Esophagus muscularis mucosa (tissue), 4 donors: ENCODE results near the gene SBK3. TPM values are rescaled to one million over a fixed set of nuclear protein-coding genes. Genes with fewer than 3 reads are reported as not detected.

Experiments used
- DNase-seq: peaks from one replicate; pipeline ENCODE4 v3.0.0-alpha.2; 2017; ENCODE audit errors: extremely low spot score
- H3K27ac ChIP-seq, 4 donors: fragments of 200-600 bp; sonication (generic); replicated peaks in 1 of 4; 1 replicate in 3 of 4; 2 replicates in 1 of 4; pipeline ENCODE4 v1.5.1; 2016 to 2019; ENCODE audit warnings: mild to moderate bottlenecking in 1 of 4
- H3K27me3 ChIP-seq, 4 donors: fragments of 200-600 bp; sonication (generic); one replicate each; pipeline versions ENCODE4 v1.5.1 to v1.6.0; 2016 to 2019
- H3K36me3 ChIP-seq, 4 donors: fragments of 200-600 bp; sonication (generic); one replicate each; pipeline ENCODE4 v1.5.1; 2016 to 2019
- H3K4me1 ChIP-seq, 4 donors: fragments of 200-600 bp; sonication (generic); one replicate each; pipeline ENCODE4 v1.5.1; 2016 to 2019
- H3K4me3 ChIP-seq, 4 donors: fragments of 200-600 bp; sonication (generic); 1 replicate in 2 of 4; 2 replicates in 2 of 4; pipeline ENCODE4 v1.5.1; 2016 to 2019; ENCODE audit warnings: mild to moderate bottlenecking in 4 of 4, moderate library complexity in 1 of 4
- H3K9me3 ChIP-seq, 4 donors: fragments of 200-600 bp; sonication (generic); 1 replicate in 3 of 4; 2 replicates in 1 of 4; pipeline ENCODE4 v1.5.1; 2016 to 2019
- EP300 ChIP-seq: sonication (generic); formaldehyde crosslinking; IDR thresholded peaks from one replicate; pipeline ENCODE4 v1.6.1; 2017; ENCODE audit warnings: antibody characterized with exemption
- POLR2A ChIP-seq: fragments of 450-650 bp; IDR thresholded peaks from one replicate; pipeline ENCODE4 v1.6.1; 2017; ENCODE audit warnings: antibody characterized with exemption, moderate library complexity, mild to moderate bottlenecking, low read depth
- POLR2AphosphoS5 ChIP-seq, 2 donors: sonication (generic); formaldehyde crosslinking; IDR thresholded peaks; one replicate each; pipeline ENCODE4 v1.6.1; 2017; ENCODE audit warnings: antibody characterized with exemption in 2 of 2
- WGBS: methylation state at CpG from one replicate; pipeline ENCODE4 v1.1.5; 2018; 5-methylcytosine and 5-hydroxymethylcytosine counted together
- intact Hi-C: fragments of 100-400 bp; cut with DNase I; formaldehyde crosslinking; loops from one replicate; pipeline ENCODE4 v1.15.1; 2023
- total RNA-seq, 4 donors: library from RNA; depleted of rRNA; stranded (reverse); fragments of >200 nt; gene quantifications; one replicate each; pipeline versions ENCODE4 v1.1.0 to v1.2.1, GENCODE V29; 2016
- TF ChIP-seq, protein P1 (sequence below), 3 experiments: fragments of 200-600 bp in 2 of 3; fragments of 450-650 bp in 1 of 3; sonication (generic) in 2 of 3; IDR thresholded peaks; one replicate each; pipeline ENCODE4 v1.5.1; 2017 to 2019; ENCODE audit warnings: antibody characterized with exemption in 3 of 3, mild to moderate bottlenecking in 2 of 3, moderate library complexity in 1 of 3

SBK3 gene
- total RNA-seq, 4 donors from 2014 or later: 0.83 to 1.5 (median 1.5) TPM; not detected in 1

DNA sequence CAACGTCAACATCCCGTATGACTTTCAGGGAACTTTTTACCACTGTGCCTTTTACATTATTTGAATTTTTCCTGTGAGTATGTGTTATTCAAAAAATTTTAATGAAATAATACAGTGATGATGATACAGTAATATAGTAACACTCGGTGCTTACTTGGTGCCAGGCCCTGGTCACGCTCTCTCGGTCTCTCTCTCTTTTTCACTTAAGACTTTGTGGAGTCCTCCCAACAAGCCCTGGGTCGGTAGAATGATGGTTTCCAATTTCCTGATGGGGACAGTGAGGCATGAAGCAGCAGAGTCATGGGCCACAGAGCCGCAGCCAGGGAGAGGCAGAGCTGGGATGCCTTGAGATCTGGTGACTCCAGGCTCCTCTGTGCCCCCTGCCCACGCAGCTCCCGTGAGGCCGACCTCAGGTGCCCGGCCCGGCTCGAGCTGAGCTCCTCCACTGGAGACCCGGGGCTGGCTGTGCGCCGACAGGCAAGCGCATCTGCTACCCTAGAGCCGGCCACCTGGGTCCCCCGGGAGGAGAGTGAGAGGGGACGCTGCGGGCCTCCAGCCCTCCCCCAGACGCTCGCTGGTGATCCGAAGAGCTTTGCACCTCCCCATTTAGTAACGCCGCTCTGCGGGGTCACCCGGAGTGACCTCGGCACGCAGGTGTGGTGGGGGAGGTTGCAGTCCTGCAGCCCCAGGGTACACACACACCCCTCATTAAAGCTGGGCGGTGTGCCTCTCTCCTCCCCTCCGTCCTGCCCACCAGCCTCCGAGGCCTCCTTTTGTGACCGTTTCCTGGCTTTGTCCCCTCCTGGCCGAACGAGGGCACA lies 4.4 kb upstream of the SBK3 start:
- peak overlapping the region; percentile 29 to 47 (median 40) for H3K27ac ChIP-seq
- no peaks in the 10 kb centered on the region for H3K9me3 ChIP-seq
- 39% methylated on average over 25 of the region's 36 CpGs for WGBS
- DNase-seq: no peak
- intact Hi-C loops: no loop called here
- peaks cover 0 to 89% (median 9%) of the 10 kb centered on the region in 4 donors for H3K27me3 ChIP-seq
- TF ChIP-seq EP300 (no peak), POLR2A (no peak), POLR2AphosphoS5 (IDR thresholded peaks at IDR 0.05) (no peak)
- TF ChIP-seq, protein P1, sequence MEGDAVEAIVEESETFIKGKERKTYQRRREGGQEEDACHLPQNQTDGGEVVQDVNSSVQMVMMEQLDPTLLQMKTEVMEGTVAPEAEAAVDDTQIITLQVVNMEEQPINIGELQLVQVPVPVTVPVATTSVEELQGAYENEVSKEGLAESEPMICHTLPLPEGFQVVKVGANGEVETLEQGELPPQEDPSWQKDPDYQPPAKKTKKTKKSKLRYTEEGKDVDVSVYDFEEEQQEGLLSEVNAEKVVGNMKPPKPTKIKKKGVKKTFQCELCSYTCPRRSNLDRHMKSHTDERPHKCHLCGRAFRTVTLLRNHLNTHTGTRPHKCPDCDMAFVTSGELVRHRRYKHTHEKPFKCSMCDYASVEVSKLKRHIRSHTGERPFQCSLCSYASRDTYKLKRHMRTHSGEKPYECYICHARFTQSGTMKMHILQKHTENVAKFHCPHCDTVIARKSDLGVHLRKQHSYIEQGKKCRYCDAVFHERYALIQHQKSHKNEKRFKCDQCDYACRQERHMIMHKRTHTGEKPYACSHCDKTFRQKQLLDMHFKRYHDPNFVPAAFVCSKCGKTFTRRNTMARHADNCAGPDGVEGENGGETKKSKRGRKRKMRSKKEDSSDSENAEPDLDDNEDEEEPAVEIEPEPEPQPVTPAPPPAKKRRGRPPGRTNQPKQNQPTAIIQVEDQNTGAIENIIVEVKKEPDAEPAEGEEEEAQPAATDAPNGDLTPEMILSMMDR (IDR thresholded peaks at IDR 0.05): no peak
- H3K4me1 ChIP-seq: peaks cover 23 to 36% (median 31%) of the 10 kb centered on the region in 4 donors
- H3K4me3 ChIP-seq: peak overlapping the region in 3 of 4 donors; percentile 6 to 14 (median 13)
- no peaks in the 10 kb centered on the region for H3K36me3 ChIP-seq

DNA sequence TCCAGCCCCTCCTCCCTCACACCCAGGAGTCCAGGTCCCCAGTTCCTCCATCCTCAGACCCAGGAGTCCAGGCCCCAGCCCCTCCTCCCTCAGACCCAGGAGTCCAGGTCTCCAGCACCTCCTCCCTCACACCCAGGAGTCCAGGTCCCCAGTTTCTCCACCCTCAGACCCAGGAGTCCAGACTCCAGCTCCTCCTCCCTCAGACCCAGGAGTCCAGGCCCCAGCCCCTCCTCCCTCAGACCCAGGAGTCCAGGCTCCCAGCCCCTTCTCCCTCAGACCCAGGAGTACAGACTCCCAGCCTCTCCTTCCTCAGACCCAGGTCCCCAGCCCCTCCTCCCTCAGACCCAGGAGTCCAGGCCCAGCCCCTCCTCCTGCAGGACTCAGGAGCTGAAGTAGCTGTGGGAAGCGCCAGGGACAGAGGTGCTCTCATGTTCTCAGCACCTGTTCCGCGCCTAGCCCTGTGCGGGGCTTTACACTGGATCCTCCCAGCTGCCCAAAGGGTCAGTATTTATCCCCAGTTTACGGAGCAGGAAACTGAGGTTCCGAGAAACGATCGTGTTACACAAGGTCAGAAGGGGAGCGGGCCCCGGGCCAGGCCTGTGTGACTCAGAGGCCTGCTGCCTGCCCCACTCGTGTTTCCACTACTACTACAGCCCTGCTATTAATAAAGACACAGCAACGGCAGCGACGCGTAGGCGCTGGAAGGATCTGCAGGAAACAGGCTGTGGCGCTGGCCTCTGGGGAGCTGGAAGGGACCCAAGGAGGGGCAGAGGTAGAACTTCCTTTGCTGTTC lies 1.7 kb upstream of the SBK3 start:
- intact Hi-C loops: no loop called here
- peaks cover 0 to 75% (median 14%) of the 10 kb centered on the region in 4 donors for H3K27me3 ChIP-seq
- H3K4me3 ChIP-seq: no peak overlapping the region
- DNase-seq: peak; percentile 92
- no peaks in the 10 kb centered on the region for H3K36me3 ChIP-seq
- H3K4me1 ChIP-seq: peaks cover 23 to 36% (median 31%) of the 10 kb centered on the region in 4 donors
- peak overlapping the region; percentile 62 to 74 (median 66) for H3K27ac ChIP-seq
- H3K9me3 ChIP-seq: no peaks in the 10 kb centered on the region
- 18% methylated on average over 14 of the region's 17 CpGs for WGBS
- TF ChIP-seq, protein P1 (IDR thresholded peaks at IDR 0.05): no peak
- peak; percentile 62 to 81 for TF ChIP-seq POLR2AphosphoS5 (IDR thresholded peaks at IDR 0.05)
- no peak for TF ChIP-seq POLR2A

DNA sequence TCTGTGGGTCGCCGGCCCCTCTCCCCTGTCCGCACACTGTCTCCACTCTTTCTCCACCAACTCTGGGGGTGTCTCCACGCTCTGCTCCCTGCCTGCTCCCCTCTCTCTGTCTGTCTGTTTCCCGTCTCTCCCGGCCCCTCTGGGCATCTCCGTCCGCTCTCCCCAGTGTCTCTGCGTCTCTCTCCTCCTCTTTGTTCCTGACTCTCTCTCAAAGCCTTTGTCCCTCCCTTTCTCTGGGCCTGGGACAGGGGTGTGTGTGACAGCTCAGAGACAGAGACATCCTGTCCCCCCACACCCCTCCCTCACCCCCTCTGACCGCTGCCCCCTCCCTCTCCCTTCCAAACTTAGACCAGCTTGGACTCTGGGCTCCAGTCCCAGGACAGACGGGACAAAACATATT lies 668 bp upstream of the SBK3 start:
- peak overlapping the region; percentile 62 to 74 (median 66) for H3K27ac ChIP-seq
- peaks cover 0 to 65% (median 10%) of the 10 kb centered on the region in 4 donors for H3K27me3 ChIP-seq
- no peak for TF ChIP-seq EP300
- no peak for TF ChIP-seq POLR2A
- no peak for TF ChIP-seq POLR2AphosphoS5 (IDR thresholded peaks at IDR 0.05)
- TF ChIP-seq, protein P1 (IDR thresholded peaks at IDR 0.05): no peak
- DNase-seq: no peak
- intact Hi-C loops: no loop called here
- no peaks in the 10 kb centered on the region for H3K36me3 ChIP-seq
- peaks cover 23 to 36% (median 31%) of the 10 kb centered on the region in 4 donors for H3K4me1 ChIP-seq
- no peaks in the 10 kb centered on the region for H3K9me3 ChIP-seq
- no peak overlapping the region for H3K4me3 ChIP-seq
- WGBS: 60% methylated on average over 11 of the region's 11 CpGs

DNA sequence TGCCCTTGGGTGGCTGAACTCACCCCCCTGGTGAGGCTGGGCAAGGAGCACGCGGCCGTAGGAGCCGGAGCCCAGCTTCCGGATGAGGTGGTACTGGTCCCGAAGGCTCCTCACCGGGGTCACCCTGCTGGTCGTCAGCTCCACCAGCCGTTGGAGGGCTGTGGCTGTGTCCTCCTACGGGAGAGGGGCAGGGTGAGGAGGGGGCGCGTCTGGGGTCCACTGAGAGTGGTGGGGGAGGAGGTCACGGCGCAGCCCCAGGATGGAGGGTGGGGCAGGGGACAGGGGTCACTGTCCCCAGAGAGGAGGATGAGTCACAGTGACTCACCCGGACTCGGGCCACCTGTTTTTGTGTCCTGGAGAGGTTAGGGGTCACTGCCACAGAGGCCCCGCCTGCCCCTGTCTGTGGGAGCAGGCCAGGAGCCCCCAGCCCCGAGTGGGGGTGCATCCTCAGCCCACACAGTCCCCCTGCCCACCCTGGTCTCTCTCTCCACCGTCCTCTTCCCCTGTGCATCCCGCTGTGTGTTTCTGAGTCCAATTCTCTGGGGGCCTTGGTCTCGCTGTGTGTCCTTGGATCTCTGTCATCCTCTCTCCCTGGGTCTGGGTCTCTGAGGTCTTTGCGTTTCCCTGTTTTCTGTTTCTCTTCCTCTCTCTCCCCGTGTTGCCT lies 435 bp downstream of the SBK3 start:
- intact Hi-C loops: no loop called here
- peaks cover 23 to 34% (median 29%) of the 10 kb centered on the region in 4 donors for H3K4me1 ChIP-seq
- no peaks in the 10 kb centered on the region for H3K9me3 ChIP-seq
- H3K27me3 ChIP-seq: peaks cover 0 to 58% (median 8%) of the 10 kb centered on the region in 4 donors
- 71% methylated on average over 23 of the region's 23 CpGs for WGBS
- H3K4me3 ChIP-seq: no peak overlapping the region
- H3K27ac ChIP-seq: no peak overlapping the region
- TF ChIP-seq, protein P1 (IDR thresholded peaks at IDR 0.05): no peak
- H3K36me3 ChIP-seq: no peaks in the 10 kb centered on the region
- no peak for DNase-seq
